ENCODE measurements around the gene TUB. TPM values are rescaled to one million over a fixed set of nuclear protein-coding genes. Genes with fewer than 3 reads are reported as not detected.

The TUB gene
- total RNA-seq, 1 experiment from 2014 or later, result 21.4 TPM

Other genes with a start within 250 kb of the TUB start
- gene OR10A6, start 149.9 kb upstream of the TUB start, total RNA-seq (2014; rRNA removed; shearing (Covaris generic)), result not detected in 2 replicates
- not detected in 2 replicates for gene OR10A3, start 139.5 kb upstream of the TUB start, total RNA-seq (2014; rRNA removed; shearing (Covaris generic))
- gene NLRP10, start 115.8 kb upstream of the TUB start, total RNA-seq (2014; rRNA removed; shearing (Covaris generic)), result not detected in 2 replicates
- 1,056 and 1,145 TPM in 2 replicates for gene EIF3F, start 93.9 kb upstream of the TUB start, total RNA-seq (2014; rRNA removed; shearing (Covaris generic))
- not detected in 2 replicates for gene RIC3, start 87.8 kb downstream of the TUB start, total RNA-seq (2014; rRNA removed; shearing (Covaris generic))
- gene LMO1, start 182.7 kb downstream of the TUB start, total RNA-seq (2014; rRNA removed; shearing (Covaris generic)), result not detected in 2 replicates